Measurements from ENCODE around the gene XCL2. TPM values are rescaled to one million over a fixed set of nuclear protein-coding genes. Genes with fewer than 3 reads are reported as not detected.

XCL2 gene
- total RNA-seq, 1 donor from 2014 or later: not detected

GRCh38 chr1:168518201-168518689 is 25.6 kb downstream of the XCL2 start:
- no peak for DNase-seq (ENCODE audit: low read depth, low spot score)

GRCh38 chr1:168514455-168514854 is 29.3 kb downstream of the XCL2 start:
- no peak for DNase-seq (ENCODE audit: low read depth, low spot score)

DNA sequence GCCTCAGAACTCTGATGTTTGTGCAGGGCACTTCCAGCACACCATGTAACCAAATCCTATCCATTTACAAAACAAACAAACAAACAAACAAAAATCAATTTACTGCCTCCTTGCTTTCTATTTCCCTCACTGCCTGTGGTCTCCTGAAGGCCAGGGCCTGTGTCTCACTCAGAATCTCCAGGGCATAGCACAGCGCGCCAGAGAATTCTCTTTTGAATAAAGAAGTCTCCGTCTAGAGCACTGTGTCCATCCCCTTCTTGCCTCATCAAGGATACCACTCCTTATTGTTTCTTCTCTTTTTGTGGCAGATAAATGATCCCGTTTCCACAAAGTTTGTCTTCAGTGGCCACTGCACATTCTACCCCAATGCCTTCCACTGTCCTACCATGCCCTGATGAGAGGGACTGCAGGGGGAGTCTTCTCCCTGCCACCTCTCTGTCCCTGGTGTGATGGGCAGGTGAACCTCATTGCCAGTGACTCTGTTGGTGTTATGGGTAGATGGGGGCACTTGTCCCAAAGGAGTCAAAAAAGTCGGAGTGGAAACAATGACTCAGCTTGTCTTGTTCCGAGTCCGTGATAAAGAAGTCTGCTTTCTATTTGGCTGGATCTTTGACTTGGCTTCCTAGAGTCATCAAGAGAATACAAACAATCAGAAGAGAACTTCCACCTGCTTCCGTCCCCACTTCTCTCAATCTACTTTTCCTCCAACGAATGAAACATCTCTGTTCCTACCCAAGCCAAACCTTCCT is 30.0 kb downstream of the XCL2 start:
- no peak for DNase-seq (ENCODE audit: low read depth, low spot score)

DNA sequence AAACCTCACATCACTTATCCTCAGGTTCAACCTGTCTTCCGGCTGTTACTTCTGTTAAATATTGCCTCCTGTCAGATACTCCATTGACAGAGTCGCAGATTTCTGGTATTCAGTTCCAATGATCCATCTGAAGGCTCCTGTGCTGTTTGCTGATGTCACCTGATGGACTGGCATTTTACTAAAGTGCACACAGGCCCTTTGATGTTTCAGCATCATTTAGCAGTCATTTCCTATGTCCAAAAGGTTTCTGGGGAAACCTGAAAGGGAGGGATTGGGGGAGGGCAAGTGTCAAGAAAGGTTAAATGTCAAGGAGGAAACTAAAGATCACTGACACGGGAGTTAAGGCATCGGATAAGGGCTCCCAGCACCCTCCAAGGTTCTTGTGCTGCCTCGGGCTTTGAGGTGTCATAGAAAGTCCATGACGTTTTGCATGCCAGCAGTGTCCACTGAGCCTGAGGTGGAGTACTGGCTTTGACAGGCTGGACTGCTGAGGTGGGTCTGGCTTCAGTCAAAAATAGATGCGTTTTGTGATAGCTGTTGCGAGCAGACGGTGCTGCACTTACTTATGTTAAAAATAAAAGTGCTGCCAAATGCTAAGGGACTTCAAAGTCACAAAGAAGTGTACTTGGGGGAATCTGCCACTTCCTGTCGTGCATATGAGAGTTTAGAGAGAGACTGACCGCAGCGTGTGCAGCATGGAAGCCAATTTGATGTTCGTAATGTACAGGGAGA is 30.8 kb downstream of the XCL2 start:
- no peak for DNase-seq (ENCODE audit: low read depth, low spot score)

GRCh38 chr1:168509875-168510791 is 33.7 kb downstream of the XCL2 start:
- no peak for DNase-seq (ENCODE audit: low read depth, low spot score)

DNA sequence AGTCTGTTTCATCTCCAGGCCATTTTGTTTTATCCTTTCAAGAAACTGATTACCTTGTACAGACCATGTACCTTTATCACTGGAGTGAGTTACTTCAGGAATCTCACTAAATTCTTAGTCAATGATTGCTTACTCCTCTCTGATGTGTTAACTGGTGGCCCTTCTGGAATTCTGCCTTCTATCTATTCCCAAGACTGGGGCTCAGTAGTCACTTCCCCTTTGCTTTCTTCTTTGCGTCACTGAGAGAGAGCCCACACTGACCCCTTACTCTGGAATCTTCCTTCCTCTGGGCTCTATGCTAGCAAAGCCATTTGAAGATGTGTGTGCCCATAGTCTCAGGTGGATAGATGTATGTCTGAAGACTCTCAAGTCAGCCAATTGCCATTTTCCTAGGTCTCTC is 34.6 kb downstream of the XCL2 start:
- no peak for DNase-seq (ENCODE audit: low read depth, low spot score)

- no peak for DNase-seq (ENCODE audit: low read depth, low spot score)
Observed at GRCh38 chr1:168507828-168508227, 36.0 kb downstream of the XCL2 start.

DNA sequence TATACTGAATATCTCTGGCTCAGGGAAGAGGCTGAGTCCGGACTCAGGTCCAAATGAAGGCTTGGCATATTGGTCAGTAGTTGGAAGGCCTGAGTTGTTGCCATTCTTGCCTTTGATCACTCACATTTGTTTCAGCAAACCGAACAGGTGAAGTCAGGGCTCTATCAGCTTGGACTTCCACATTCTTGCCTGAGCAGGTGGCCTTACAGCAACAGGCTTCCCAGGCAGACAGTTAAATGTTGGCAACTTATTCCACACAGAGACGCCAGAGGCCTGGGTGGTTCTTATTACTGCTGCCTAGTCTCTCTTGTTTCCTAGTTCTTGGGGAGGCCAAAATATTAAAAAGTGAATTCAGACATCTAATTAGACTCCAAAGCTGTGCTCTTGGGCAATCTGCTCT is 36.6 kb downstream of the XCL2 start:
- no peak for DNase-seq (ENCODE audit: low read depth, low spot score)

DNA sequence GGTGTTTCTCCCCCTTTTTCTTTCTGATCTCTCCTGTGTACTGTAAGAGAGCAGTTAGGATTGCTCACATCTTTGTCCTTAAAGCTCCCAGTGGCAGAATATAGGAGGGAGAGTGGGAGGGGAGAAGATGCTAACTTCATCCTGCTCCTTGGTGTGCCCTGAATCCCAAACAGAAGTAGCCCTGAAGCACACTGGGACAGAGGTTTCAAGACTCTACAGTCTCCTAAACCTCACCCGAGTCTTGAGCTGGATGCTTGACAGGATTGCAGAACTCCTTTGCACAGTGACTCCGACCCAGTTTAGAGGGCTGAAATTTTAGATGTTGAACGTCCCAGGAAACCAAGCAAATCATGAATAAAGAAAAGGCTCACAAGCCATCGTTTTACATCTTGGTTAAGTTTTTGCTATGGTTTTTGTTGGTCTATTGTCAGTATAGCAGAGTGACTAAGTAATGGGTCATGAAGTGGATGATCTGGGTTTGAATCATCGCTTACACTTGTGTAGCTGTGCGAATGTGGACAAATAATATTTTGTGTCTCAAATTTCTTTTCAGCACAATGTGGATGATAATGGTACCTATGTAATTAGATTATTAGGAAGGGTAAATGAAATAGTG is 37.5 kb downstream of the XCL2 start:
- no peak for DNase-seq (ENCODE audit: low read depth, low spot score)

GRCh38 chr1:168505006-168505405 is 38.8 kb downstream of the XCL2 start:
- no peak for DNase-seq (ENCODE audit: low read depth, low spot score)

DNA sequence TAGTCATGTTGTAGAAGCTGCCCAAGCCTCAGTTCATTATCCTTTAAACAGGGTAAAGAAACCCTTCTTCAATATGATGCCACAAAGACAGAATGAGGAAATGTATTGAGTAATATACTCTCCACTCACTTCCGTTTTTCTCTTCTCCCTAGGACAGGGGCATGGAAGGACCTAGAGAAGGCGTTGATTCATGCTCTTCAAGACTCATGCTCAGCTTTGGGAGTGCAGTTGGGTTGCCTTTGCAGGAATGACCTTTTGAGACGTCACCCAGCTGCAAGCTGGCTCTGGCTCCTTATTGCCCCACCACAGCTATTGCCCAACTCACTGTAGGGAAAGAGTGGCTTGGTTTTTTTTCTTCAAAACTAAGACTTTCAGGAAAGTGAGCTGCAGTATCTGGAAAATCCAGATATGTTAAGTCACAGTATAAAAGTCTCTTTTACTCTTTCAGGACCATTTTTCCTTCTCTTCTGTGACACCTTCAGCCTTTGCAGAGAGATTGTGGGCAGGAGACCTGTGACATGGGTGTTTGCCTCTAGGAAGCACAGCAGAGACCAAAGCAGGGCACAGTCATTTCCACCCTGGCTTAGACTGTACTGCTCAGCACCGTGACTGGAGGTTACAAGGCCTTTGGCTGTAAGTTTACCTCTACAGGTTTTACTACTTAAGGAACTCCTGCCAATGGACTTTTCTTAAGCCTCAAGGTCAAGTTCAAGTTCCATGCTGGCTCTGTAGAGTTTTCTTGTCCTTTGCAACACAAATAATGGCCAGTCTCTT is 39.5 kb downstream of the XCL2 start:
- no peak for DNase-seq (ENCODE audit: low read depth, low spot score)

GRCh38 chr1:168499688-168500049 is 44.1 kb downstream of the XCL2 start:
- DNase-seq (ENCODE audit: low read depth, low spot score): no peak

GRCh38 chr1:168498956-168499687 is 44.7 kb downstream of the XCL2 start:
- no peak for DNase-seq (ENCODE audit: low read depth, low spot score)

GRCh38 chr1:168498159-168498631 is 45.6 kb downstream of the XCL2 start:
- DNase-seq (ENCODE audit: low read depth, low spot score): no peak

GRCh38 chr1:168497376-168497950 is 46.3 kb downstream of the XCL2 start:
- DNase-seq (ENCODE audit: low read depth, low spot score): no peak

DNA sequence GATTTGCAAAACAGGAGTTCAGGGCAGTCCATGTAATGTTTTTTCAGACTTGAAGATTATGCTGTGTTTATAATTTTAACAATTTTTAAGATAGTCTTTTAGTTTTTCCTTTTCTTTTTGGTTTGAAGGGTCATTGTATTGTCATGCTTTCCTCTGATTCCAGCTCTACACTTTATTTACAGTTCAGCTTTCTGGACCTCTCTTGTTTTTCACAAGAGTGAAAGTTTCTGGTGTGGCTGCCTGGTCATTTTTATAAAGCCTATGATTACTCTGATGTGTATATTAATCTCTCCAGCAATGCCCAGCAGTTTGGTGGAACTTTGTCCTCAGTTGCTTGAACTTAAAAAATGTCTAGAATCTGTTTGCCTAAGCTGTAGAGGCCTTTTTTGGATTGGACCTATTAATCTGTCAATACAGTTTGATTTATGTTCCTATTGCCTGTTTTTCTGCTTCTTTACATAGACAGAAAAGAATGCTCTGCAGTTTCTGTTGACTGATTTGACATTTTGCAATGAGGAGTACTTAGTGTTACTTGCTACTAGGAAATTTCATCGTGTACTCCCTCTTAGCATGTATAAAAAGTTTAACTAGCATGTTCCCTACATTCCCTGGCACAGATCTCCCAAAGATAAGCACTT is 52.2 kb downstream of the XCL2 start:
- no peak for DNase-seq (ENCODE audit: low read depth, low spot score)
